ENCODE results near the gene UBALD2. TPM values are rescaled to one million over a fixed set of nuclear protein-coding genes. Genes with fewer than 3 reads are reported as not detected.

Gene UBALD2
- total and polyA plus RNA-seq, 2 of the 13 experiments (the other 11 are each of a cell fraction or from before 2014, with no cell fraction given): 3.3 to 89.7 TPM

DNA sequence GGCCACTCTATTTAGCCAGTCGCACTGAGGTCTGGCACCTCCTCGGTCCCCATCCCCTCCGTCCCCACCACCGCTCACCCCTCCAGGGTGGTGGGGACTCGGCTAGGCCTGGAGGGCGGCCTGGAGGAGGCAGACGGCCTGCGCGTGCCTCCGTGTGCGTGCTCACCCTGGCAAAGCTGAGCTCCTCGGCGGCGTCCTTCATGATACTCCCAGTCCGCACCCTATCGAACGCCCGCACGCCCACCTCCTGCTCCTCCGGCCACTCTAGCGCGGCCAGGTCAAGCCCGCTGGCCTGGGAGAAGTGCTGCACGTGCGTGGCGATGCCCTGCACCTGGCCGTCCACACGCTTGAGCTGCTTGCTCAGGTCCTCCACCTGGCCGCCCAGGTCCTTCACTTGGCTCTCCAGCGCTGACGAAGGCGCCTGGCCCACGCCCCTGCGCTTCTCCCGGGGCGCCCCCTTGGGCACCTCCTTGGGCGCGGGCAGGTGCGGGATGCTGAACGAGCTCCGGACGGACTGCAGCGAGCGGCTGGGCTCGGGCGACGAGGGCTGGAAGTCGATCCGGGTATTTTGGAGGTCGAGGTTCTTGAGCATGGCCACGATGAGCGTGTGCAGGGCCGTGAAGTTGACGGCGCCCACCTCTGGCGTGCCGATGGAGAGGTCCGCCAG, 42.3 kb downstream of the UBALD2 start (continued):
- TF ChIP-seq, protein P1, sequence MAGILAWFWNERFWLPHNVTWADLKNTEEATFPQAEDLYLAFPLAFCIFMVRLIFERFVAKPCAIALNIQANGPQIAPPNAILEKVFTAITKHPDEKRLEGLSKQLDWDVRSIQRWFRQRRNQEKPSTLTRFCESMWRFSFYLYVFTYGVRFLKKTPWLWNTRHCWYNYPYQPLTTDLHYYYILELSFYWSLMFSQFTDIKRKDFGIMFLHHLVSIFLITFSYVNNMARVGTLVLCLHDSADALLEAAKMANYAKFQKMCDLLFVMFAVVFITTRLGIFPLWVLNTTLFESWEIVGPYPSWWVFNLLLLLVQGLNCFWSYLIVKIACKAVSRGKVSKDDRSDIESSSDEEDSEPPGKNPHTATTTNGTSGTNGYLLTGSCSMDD (CRISPR knock-in tag; IDR thresholded peaks at IDR 0.05): no peak
- 0 out of 2 replicates have a peak, but pooled peaks have one; percentile 32 for TF ChIP-seq DNMT1 (CRISPR knock-in tag; IDR thresholded peaks at IDR 0.05)
- TF ChIP-seq ZNF672 (CRISPR knock-in tag; IDR thresholded peaks at IDR 0.05): no peak
- no peak for TF ChIP-seq ZMYM2 (CRISPR knock-in tag; IDR thresholded peaks at IDR 0.05)
- 0 out of 2 replicates have a peak, but pooled peaks have one; percentile 10 for TF ChIP-seq POLR2AphosphoS2 (IDR thresholded peaks at IDR 0.05; ENCODE audit: low read depth, low read length)
- TF ChIP-seq, protein P2, sequence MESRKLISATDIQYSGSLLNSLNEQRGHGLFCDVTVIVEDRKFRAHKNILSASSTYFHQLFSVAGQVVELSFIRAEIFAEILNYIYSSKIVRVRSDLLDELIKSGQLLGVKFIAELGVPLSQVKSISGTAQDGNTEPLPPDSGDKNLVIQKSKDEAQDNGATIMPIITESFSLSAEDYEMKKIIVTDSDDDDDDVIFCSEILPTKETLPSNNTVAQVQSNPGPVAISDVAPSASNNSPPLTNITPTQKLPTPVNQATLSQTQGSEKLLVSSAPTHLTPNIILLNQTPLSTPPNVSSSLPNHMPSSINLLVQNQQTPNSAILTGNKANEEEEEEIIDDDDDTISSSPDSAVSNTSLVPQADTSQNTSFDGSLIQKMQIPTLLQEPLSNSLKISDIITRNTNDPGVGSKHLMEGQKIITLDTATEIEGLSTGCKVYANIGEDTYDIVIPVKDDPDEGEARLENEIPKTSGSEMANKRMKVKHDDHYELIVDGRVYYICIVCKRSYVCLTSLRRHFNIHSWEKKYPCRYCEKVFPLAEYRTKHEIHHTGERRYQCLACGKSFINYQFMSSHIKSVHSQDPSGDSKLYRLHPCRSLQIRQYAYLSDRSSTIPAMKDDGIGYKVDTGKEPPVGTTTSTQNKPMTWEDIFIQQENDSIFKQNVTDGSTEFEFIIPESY (CRISPR knock-in tag; IDR thresholded peaks at IDR 0.05): peak; percentile 19; the same call in 1 of the 2 replicates
- TF ChIP-seq POLR2G (IDR thresholded peaks at IDR 0.05; ENCODE audit: low read depth, low read length): peak; percentile 29; the same call in 1 of the 2 replicates
- peak; percentile 36 for TF ChIP-seq KDM2A (CRISPR knock-in tag; IDR thresholded peaks at IDR 0.05; ENCODE audit: borderline replicate concordance, low read depth)
- TF ChIP-seq FOXM1 (CRISPR knock-in tag; IDR thresholded peaks at IDR 0.05): no peak
- TF ChIP-seq ZNF335 (CRISPR knock-in tag; IDR thresholded peaks at IDR 0.05): no peak
- TF ChIP-seq ELF3 (CRISPR knock-in tag; IDR thresholded peaks at IDR 0.05): no peak
- no peak for TF ChIP-seq TFE3 (CRISPR knock-in tag; IDR thresholded peaks at IDR 0.05)
- no peak for TF ChIP-seq FOXJ3 (CRISPR knock-in tag; IDR thresholded peaks at IDR 0.05; ENCODE audit: borderline replicate concordance)
- TF ChIP-seq FOSL1 (CRISPR knock-in tag; IDR thresholded peaks at IDR 0.05; ENCODE audit: borderline replicate concordance): no peak
- TF ChIP-seq ZFP1 (CRISPR knock-in tag; IDR thresholded peaks at IDR 0.05): no peak
- TF ChIP-seq ARNT2 (CRISPR knock-in tag; IDR thresholded peaks at IDR 0.05; ENCODE audit: low read depth): no peak
- no peak for TF ChIP-seq TFDP1 (CRISPR knock-in tag; IDR thresholded peaks at IDR 0.05; ENCODE audit: borderline replicate concordance)
- no peak for TF ChIP-seq FOXK1 (CRISPR knock-in tag; IDR thresholded peaks at IDR 0.05; ENCODE audit: borderline replicate concordance, low read depth)
- TF ChIP-seq KLF6 (CRISPR knock-in tag; IDR thresholded peaks at IDR 0.05): no peak
- no peak for TF ChIP-seq KMT2B (CRISPR knock-in tag; IDR thresholded peaks at IDR 0.05)
- no peak for TF ChIP-seq ZBTB3 (CRISPR knock-in tag; IDR thresholded peaks at IDR 0.05; ENCODE audit: borderline replicate concordance, low read depth)
- no peak for TF ChIP-seq AFF4 (CRISPR knock-in tag; IDR thresholded peaks at IDR 0.05)

Data from HepG2 (cell line).